H9 (cell line): ENCODE data around the gene BCAS1. TPM values are rescaled to one million over a fixed set of nuclear protein-coding genes. Genes with fewer than 3 reads are reported as not detected.

Experiments used
- DNase-seq: peaks from one replicate; pipeline ENCODE4 v3.0.0-alpha.2; 2017
- H2AFZ ChIP-seq: one replicate; pipeline ENCODE4 v1.6.1; 2013; ENCODE audit warnings: mild to moderate bottlenecking, low read length, control low read depth, moderate library complexity
- H2AK5ac ChIP-seq: 2 replicates; pipeline ENCODE4 v1.6.1; 2013; ENCODE audit warnings: low read length, control low read depth, mixed read lengths; ENCODE audit not compliant: insufficient read length
- H2BK120ac ChIP-seq: one replicate; pipeline ENCODE4 v1.6.1; 2013; ENCODE audit warnings: low read depth, mild to moderate bottlenecking, low read length, control low read depth, inconsistent platforms; ENCODE audit not compliant: poor library complexity, severe bottlenecking
- H2BK12ac ChIP-seq: 2 replicates; pipeline ENCODE4 v1.6.1; 2013; ENCODE audit warnings: low read length, control low read depth, mixed read lengths, low read depth; ENCODE audit not compliant: insufficient read length
- H2BK15ac ChIP-seq: 2 replicates; pipeline ENCODE4 v1.6.1; 2013; ENCODE audit warnings: low read depth, low read length, control low read depth
- H2BK20ac ChIP-seq: one replicate; pipeline ENCODE4 v1.6.1; 2013; ENCODE audit warnings: low read depth, mild to moderate bottlenecking, low read length, control low read depth, inconsistent platforms; ENCODE audit not compliant: poor library complexity, severe bottlenecking
- H2BK5ac ChIP-seq: 2 replicates; pipeline ENCODE4 v1.6.1; 2013; ENCODE audit warnings: low read length, control low read depth, mixed read lengths; ENCODE audit not compliant: insufficient read length
- H3K14ac ChIP-seq: 2 replicates; pipeline ENCODE4 v1.6.1; 2013; ENCODE audit warnings: low read length, control low read depth; ENCODE audit not compliant: insufficient read depth
- H3K18ac ChIP-seq: 2 replicates; pipeline ENCODE4 v1.6.1; 2013; ENCODE audit warnings: low read depth, mild to moderate bottlenecking, mixed read lengths, low read length, control low read depth; ENCODE audit not compliant: insufficient read length
- H3K23ac ChIP-seq: 2 replicates; pipeline ENCODE4 v1.6.1; 2013; ENCODE audit warnings: low read length, control low read depth, mixed read lengths, low read depth; ENCODE audit not compliant: insufficient read length
- H3K23me2 ChIP-seq: 2 replicates; pipeline ENCODE4 v1.6.1; 2013; ENCODE audit warnings: low read depth, mild to moderate bottlenecking, mixed read lengths, low read length, control low read depth; ENCODE audit not compliant: insufficient read length, poor library complexity, severe bottlenecking
- H3K27ac ChIP-seq: 2 replicates; pipeline ENCODE4 v1.5.1; 2013; ENCODE audit warnings: low read length, control low read depth, mixed read lengths, low read depth; ENCODE audit not compliant: insufficient read length
- H3K27me3 ChIP-seq: 2 replicates; pipeline ENCODE4 v1.6.1; 2013; ENCODE audit warnings: low read length, control low read depth, inconsistent platforms; ENCODE audit not compliant: insufficient read depth
- H3K4ac ChIP-seq: 2 replicates; pipeline ENCODE4 v1.6.1; 2013; ENCODE audit warnings: low read depth, mild to moderate bottlenecking, control low read depth, inconsistent platforms, low read length, moderate library complexity
- H3K4me1 ChIP-seq: 2 replicates; pipeline ENCODE4 v1.6.1; 2013; ENCODE audit warnings: low read length, control low read depth, inconsistent platforms; ENCODE audit not compliant: insufficient read depth
- H3K4me2 ChIP-seq: 2 replicates; pipeline ENCODE4 v1.6.1; 2013; ENCODE audit warnings: low read length, control low read depth, mixed read lengths; ENCODE audit not compliant: insufficient read length, insufficient read depth
- H3K56ac ChIP-seq: 2 replicates; pipeline ENCODE4 v1.6.1; 2013; ENCODE audit warnings: low read depth, mild to moderate bottlenecking, mixed read lengths, low read length, control low read depth; ENCODE audit not compliant: insufficient read length
- H3K79me1 ChIP-seq: 2 replicates; pipeline ENCODE4 v1.6.1; 2013; ENCODE audit warnings: low read depth, mild to moderate bottlenecking, moderate library complexity, low read length, control low read depth, inconsistent platforms; ENCODE audit not compliant: insufficient read depth, poor library complexity, severe bottlenecking
- H3K79me2 ChIP-seq: 2 replicates; pipeline ENCODE4 v1.6.1; 2013; ENCODE audit warnings: low read length, control low read depth, inconsistent platforms; ENCODE audit not compliant: insufficient read depth
- H3K9ac ChIP-seq: 2 replicates; pipeline ENCODE4 v1.6.1; 2013; ENCODE audit warnings: low read length, control low read depth, mixed read lengths; ENCODE audit not compliant: insufficient read length; ENCODE audit errors: extremely low read depth
- H3K9me3 ChIP-seq: one replicate; pipeline ENCODE4 v1.6.1; 2013; ENCODE audit warnings: low read depth, low read length, inconsistent platforms; ENCODE audit not compliant: control insufficient read depth
- H3T11ph ChIP-seq: one replicate; pipeline ENCODE4 v1.6.1; 2013; ENCODE audit warnings: mild to moderate bottlenecking, low read length, control low read depth, inconsistent platforms
- H4K20me1 ChIP-seq: one replicate; pipeline ENCODE4 v1.6.1; 2013; ENCODE audit not compliant: control insufficient read depth, insufficient read length, insufficient read depth
- H4K5ac ChIP-seq: 2 replicates; pipeline ENCODE4 v1.6.1; 2013; ENCODE audit warnings: low read depth, mild to moderate bottlenecking, mixed read lengths, low read length, control low read depth; ENCODE audit not compliant: insufficient read length
- H4K8ac ChIP-seq: replicated peaks from 2 replicates; pipeline ENCODE4 v1.6.1; 2013; ENCODE audit warnings: low read length, control low read depth, mixed read lengths, low read depth; ENCODE audit not compliant: insufficient read length
- H4K91ac ChIP-seq: 2 replicates; pipeline ENCODE4 v1.6.1; 2013; ENCODE audit warnings: low read depth, mild to moderate bottlenecking, moderate library complexity, mixed read lengths, low read length, control low read depth; ENCODE audit not compliant: insufficient read length
- H3K27ac Mint-ChIP-seq, 3 experiments: 2 replicates in 2 of 3; 3 replicates in 1 of 3; pipeline ENCODE4 v1.8.0; 2020 to 2021; ENCODE audit warnings: mixed read lengths in 3 of 3, mild to moderate bottlenecking in 1 of 3, moderate library complexity in 1 of 3
- H3K27me3 Mint-ChIP-seq: 2 replicates; pipeline ENCODE4 v1.8.0; 2021; ENCODE audit warnings: low read depth, mild to moderate bottlenecking, moderate library complexity, mixed read lengths
- H3K36me3 Mint-ChIP-seq, 3 experiments: 2 replicates in 2 of 3; 3 replicates in 1 of 3; pipeline ENCODE4 v1.8.0; 2020 to 2021; ENCODE audit warnings: low read depth in 3 of 3, mixed read lengths in 3 of 3; ENCODE audit not compliant: insufficient read depth in 1 of 3
- H3K4me1 Mint-ChIP-seq, 2 experiments: 2 replicates each; pipeline ENCODE4 v1.8.0; 2020; ENCODE audit warnings: mixed read lengths in 2 of 2
- H3K4me3 Mint-ChIP-seq, 2 experiments: 2 replicates in 1 of 2; 3 replicates in 1 of 2; pipeline ENCODE4 v1.8.0; 2020 to 2021; ENCODE audit warnings: mild to moderate bottlenecking in 2 of 2, mixed read lengths in 2 of 2, moderate library complexity in 1 of 2
- H3K9me3 Mint-ChIP-seq, 2 experiments: 2 replicates in 1 of 2; 3 replicates in 1 of 2; pipeline ENCODE4 v1.8.0; 2020; ENCODE audit warnings: mild to moderate bottlenecking in 2 of 2, mixed read lengths in 2 of 2, moderate library complexity in 1 of 2
- WGBS: extraction: QIAGEN DNeasy Blood & Tissue Kit; methylation state at CpG from one replicate; pipeline ENCODE4 v1.1.7; 2013; ENCODE audit warnings: missing lambda C conversion rate, low lambda C conversion rate, mixed read lengths; ENCODE audit not compliant: insufficient read length; ENCODE audit errors: extremely low coverage; 5-methylcytosine and 5-hydroxymethylcytosine counted together
- total RNA-seq: library from RNA; stranded (reverse); gene quantifications from 2 replicates; pipeline ENCODE4 v1.2.1, GENCODE V29; 2021
- TF ChIP-seq, protein P1 (sequence below): fragments of 200-600 bp; sonication (generic); conservative IDR thresholded peaks from 3 replicates; pipeline ENCODE4 v1.8.0; 2021; ENCODE audit warnings: antibody characterized with exemption, mild to moderate bottlenecking

BCAS1 gene
- total RNA-seq, 1 experiment from 2014 or later, result 0.15 TPM

DNA sequence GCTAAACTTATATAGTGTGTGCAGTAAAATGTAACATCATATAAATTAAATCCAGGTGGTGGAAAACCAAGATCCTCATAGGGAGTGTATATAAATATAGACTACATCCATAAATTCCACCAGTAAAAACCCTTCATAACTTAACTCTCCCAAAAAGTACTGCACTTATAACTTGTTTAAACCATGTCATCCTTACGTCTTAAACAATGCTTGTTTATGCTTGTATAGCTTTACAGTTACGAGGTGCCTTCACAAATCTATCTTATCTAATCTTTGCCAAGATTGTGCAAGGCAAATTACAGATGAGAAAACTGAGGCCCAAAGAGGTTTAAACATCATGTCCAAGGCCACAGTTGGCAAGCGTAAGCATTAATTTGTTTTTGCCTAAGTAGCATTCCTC is 71.3 kb downstream of the BCAS1 start:
- Histone ChIP-seq H3K9ac (no peak overlapping the region), H2BK12ac (no peak overlapping the region), H3K23me2 (no peaks in the 10 kb centered on the region), H2BK20ac (no peak overlapping the region), H4K20me1 (no peaks in the 10 kb centered on the region), H3K79me2 (no peaks in the 10 kb centered on the region), H2BK120ac (no peak overlapping the region), H4K8ac (no peak overlapping the region), H2AFZ (no peak overlapping the region), H3K9me3 (no peaks in the 10 kb centered on the region), H2AK5ac (no peak overlapping the region), H3K23ac (no peak overlapping the region), H3K27ac (no peak overlapping the region), H3K79me1 (no peaks in the 10 kb centered on the region), H3K18ac (no peak overlapping the region), H3K14ac (no peak overlapping the region), H3K4me2 (no peak overlapping the region), H2BK15ac (no peak overlapping the region), H3T11ph (no peak overlapping the region), H3K56ac (no peak overlapping the region), H2BK5ac (no peak overlapping the region), H4K91ac (no peak overlapping the region), H3K27me3 (no peaks in the 10 kb centered on the region), H3K4ac (no peak overlapping the region), H4K5ac (no peak overlapping the region), H3K4me1 (no peaks in the 10 kb centered on the region)
- H3K36me3 Mint-ChIP-seq, result no peaks in the 10 kb centered on the region; a peak in 2 of 7 replicates
- no peaks in the 10 kb centered on the region for H3K27me3 Mint-ChIP-seq
- peaks cover 0 to 6% of the 10 kb centered on the region in 2 experiments; a peak in 2 of 4 replicates for H3K4me1 Mint-ChIP-seq
- no CpG with 5 or more reads among the region's 3 CpGs for WGBS
- TF ChIP-seq, protein P1, sequence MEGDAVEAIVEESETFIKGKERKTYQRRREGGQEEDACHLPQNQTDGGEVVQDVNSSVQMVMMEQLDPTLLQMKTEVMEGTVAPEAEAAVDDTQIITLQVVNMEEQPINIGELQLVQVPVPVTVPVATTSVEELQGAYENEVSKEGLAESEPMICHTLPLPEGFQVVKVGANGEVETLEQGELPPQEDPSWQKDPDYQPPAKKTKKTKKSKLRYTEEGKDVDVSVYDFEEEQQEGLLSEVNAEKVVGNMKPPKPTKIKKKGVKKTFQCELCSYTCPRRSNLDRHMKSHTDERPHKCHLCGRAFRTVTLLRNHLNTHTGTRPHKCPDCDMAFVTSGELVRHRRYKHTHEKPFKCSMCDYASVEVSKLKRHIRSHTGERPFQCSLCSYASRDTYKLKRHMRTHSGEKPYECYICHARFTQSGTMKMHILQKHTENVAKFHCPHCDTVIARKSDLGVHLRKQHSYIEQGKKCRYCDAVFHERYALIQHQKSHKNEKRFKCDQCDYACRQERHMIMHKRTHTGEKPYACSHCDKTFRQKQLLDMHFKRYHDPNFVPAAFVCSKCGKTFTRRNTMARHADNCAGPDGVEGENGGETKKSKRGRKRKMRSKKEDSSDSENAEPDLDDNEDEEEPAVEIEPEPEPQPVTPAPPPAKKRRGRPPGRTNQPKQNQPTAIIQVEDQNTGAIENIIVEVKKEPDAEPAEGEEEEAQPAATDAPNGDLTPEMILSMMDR, result no peak
- DNase-seq, result no peak
- H3K4me3 Mint-ChIP-seq, result no peak overlapping the region
- H3K9me3 Mint-ChIP-seq, result peaks cover 3 to 5% of the 10 kb centered on the region in 2 experiments; a peak in 3 of 5 replicates
- H3K27ac Mint-ChIP-seq, result no peak overlapping the region; a peak in 1 of 7 replicates
